AML-193 (cell line): ENCODE data around the gene PDE8A.
"Not testable (repeated sequence)": the region's sequence is repeated elsewhere in the genome, so short reads cannot be mapped to it uniquely, and the experiment has no call there.

ENCODE experiments used
- DNase-seq, 2 experiments: peaks; one replicate each; lab custom pipeline; 2025; lab: John Stamatoyannopoulos, UW

Gene PDE8A

DNA sequence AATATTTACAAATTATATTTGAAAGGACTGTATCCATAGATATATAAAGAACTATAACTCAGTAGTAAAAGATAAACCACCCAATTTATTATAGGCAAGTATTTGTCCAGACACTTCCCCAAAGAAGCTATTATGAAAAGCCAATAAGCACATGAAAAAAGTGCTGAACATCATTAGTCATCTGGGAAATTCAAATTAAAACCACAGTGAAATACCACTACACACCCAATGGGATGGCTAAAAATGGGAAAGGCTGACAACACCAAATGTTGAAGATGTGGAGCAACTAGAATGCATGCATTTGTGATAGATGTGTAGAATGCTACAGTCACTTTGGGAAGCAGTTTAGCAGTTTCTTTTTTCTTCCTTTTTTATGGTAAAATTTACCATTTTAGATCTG is 147.0 kb downstream of the PDE8A start:
- DNase-seq = no peak

DNA sequence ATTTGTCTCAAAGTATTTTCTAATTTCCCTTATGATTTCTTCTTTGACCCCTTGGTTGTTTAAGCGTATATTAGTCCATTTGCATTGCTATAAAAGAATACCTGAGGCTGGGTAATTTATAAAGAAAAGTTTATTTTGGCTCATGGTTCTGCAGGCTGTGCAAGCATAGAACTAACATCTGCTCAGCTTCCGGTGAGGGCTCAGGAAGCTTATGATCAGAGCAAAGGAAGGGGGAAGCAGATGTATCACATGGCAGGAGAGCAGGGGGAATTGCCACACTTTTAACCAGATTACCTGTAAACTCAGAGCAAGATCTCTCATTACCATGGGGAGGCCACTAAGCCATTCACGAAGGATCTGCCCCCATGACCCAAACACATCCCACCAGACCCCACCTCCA is 148.2 kb downstream of the PDE8A start:
- DNase-seq = no peak

DNA sequence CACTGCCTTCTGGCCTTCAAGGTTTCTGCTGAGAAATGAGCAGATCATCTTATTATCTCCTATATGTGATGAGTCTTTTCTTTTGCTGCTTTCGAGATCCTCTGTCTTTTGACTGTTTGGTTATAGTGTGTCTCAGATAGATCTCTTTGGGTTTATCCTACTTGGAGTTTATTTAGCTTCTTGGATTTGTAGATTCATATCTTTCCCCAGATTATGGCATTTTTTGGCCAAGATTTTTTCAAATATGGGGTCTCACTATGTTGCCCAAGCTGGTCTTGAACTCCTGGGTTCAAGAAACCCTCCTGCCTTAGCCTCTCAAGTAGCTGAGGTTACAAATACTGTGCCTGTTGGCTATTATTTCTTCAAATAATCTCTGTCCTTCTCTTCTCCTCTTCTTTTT is 150.3 kb downstream of the PDE8A start:
- DNase-seq = no peak

DNA sequence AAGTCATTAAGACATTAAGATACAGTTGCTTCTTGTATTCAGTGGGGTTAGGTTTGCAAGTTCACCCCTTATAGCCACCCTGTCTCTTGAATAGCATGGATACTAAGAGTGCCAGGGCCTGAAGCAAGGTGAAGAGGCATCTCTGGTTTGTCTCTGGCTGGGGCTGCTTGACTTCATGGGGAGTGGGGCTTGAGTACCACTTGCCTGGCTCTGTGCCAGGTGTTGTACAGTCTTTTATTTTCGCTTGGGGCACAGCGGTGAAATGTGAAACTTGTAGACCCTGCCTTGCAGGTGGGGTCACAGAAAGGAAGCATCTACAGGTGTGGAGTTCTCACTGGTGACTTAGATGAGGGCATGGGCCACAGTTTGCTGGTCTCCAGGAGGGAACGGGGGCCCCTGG is 152.1 kb downstream of the PDE8A start:
- no peak for DNase-seq

DNA sequence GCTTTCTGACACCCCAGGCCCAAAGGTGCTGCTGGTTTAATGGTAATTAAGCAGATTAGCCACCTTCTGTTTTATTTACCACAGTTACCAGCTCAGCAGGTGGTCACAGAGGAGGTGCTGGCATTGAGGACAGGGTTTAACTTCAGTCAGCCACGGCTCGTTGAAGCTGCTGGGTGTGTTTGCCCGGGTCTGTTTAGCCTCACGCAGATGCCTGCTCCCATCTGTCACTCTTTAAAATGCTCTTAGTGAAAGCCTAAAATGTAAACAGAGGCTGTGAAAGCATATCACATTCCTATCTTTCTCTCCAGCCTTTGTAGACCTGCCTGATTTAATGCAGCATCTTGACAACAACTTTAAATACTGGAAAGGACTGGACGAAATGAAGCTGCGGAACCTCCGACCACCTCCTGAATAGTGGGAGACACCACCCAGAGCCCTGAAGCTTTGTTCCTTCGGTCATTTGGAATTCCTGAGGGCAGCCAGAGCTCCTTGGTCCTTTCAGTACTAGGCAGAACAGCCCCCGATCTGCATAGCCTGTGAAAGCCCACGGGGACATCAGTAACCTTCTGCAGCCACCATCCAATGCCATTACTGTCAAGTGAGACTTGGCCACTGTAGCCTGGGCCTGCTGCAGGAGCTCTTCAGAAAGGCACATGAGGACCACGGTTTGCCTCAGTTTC is 156.0 kb downstream of the PDE8A start:
- no peak for DNase-seq

DNA sequence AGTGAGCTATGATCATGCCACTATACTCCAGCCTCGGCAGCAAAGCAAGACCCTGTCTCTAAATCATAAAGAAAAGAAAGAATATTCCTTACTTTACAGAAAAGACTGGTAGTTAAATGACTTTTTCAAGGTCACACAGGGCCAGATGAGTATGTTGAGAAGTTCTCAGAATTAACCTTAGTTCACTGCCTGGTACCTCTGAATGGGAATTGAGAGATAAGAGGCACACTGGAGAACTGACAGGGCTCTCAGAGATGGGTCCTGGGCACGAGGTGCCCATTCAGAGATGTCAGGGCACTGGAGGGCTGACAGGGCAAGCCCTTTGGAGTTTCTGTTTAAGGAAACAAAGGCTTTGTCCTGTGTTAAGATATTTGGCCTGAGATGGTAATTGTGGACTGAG is 157.7 kb downstream of the PDE8A start:
- no peak for DNase-seq

DNA sequence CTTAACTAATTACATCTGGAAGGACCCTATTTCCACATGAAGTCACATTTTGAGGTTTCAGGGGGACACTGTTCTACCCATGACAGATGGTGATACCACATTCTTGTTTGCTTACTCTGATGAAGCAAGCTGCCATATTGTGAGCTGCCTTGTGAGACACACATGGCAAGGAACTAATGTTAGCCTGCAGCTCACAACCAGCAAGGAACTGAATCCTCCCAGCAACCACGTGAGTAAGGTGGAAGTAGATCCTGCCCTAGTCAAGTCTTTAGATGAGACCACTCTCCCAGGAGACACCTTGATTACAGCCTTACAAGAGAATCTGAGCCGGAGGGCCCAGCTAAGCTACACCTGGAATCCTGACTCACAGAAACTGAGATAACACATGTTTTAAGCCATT is 160.1 kb downstream of the PDE8A start:
- DNase-seq = no peak

DNA sequence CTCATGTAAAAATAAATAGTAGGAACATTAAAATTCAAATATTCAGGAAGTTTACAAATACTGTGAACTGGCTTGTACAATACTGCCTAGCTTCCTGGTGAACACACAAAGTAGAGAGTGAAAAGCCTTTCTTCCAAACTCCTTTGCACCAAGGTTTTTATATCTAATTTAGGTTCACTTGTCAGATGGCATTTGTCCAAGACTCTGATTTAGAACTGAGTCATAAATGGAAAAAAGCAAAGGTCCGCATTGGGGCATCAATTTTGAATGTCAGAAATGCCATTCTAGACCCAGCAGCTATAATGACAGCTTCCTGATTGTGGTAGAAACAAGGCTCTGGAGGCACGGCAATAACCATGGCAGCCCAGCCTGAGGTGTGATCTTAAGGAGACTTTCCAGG is 160.7 kb downstream of the PDE8A start:
- no peak for DNase-seq

DNA sequence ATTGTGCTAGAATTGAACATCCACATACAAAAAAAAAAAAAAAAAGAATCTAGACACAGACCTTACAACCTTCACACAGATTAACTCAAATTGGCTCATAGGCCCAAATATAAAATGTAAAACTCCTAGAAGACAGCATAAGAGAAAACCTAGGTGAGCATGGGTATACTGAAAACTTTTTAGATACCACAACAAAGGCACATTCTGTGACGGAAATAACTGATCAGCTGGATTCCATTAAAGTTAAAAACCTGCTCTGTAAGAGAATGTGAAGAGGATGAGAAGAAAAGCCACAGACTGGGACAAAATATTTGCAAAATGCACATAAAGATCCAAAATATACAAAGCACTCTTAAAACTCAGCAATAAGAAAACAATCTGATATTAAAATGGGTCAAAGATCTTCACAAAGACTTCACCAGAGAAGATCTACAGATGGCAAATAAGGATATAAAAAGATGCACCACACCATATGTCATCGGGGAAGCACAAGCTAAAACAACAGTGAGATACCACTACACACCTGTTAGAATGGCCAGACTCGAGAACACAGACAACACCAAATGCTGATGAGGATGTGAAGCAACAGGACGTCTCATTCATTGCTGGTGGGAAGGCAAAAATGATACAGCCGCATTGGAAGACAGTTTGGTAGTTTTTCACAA is 167.9 kb downstream of the PDE8A start:
- no peak for DNase-seq

DNA sequence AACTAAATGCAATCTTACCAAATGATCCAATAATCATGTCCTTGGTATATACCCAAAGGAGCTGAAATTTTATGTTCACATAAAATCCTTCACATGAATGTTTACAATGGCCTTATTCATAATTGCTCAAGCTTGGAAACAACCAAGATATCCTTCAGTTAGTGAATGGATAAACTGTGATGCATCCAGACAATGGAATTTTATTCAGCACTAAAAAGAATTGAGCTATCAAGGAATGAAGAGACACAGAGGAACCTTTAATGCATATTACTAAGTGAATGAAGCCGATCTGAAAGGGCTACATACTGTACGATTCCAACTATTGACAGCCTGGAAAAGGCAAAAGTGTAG is 168.4 kb downstream of the PDE8A start:
- no peak for DNase-seq

DNA sequence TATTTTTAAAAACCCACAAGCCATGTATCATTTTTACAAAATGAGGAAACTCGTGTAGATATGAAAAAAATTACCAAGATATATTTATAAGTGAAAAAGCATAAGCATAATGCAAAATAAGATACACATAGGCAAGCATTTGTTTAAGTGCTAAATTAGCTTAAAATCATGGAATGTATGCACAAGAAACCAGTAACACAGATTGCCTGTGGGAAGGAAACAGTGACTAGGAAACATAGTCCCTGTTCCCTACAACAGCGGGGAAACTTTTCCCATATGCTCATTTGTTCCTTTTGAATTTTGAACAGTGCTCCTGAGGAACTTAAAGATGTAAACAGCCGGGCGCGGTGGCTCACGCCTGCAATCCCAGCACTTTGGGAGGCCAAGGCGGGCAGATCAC is 169.5 kb downstream of the PDE8A start:
- DNase-seq = no peak

DNA sequence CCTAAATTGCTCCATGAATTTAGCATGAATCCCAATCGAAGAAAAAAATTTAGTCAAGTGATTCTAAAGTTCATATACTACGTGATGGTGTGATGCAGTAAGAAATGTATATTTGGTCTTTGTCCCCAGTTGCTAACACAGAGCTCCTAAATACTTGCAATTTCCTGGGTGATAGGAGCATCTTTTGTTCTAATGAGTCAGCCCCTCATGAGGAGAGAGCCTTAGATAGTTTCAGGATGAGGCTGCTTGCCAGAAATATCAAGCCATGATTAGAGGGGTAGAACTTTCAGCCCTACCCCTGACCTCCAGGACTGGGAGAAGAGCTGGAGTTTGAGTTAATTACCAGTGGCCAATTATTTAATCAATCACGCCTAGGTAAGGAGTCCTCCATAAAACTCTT is 170.2 kb downstream of the PDE8A start:
- DNase-seq = no peak

DNA sequence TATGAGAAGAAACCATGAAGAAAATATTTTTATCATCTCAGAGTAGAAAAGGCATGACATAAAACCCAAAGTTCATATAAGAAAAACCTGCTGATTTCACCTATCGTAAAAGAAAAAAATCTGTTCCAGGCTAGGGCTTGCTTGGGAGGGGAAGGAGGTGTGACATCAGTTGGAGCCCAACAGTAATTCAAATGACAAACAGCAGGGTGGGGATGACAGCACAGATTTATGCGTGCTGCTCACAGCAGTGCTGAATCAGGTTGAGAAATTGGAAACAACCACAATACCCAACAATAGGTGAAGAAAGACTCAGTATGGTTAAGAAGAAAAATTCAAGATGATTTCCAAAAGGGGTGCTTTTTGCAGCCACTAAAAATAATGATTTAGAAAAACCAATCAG is 172.4 kb downstream of the PDE8A start:
- DNase-seq = no peak

DNA sequence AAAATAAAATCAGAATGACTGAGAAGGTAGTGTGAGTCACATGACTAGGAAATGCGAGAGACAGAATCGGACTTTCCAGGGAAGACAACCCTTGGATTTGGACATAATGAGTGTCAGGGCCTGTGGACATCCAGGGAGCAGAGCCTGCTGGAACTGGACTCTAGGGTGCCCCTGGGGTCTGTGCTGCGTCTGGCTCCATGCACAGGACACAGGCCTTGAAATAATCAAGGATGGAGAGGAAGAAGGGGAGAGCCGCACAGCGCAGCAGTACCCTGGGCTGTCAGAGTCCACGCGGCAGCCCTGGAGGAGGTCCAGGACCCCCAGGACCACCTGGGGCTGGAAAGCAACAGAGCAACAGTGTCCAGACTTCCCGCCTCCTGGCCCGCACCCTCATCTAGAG is 173.7 kb downstream of the PDE8A start:
- DNase-seq = no peak

DNA sequence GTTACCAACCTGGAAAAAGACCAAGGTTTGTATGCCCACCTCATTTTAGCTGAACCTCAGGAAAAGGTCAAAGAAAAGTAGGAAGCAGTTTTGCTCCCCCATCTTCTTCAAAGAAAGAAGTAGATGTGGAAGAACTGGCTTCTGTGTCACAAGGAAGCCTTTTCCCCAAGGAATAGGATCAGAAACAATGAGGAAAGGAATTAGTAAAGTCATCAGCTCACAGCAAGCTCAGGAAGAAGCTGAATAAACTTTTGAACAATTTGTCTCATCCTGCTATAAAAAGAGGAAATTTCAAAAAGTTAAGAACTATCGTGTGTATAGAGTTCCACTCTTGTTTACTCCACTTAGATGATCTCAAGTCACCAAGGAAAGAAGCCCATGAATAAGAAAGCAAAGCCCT is 174.2 kb downstream of the PDE8A start:
- no peak for DNase-seq

DNA sequence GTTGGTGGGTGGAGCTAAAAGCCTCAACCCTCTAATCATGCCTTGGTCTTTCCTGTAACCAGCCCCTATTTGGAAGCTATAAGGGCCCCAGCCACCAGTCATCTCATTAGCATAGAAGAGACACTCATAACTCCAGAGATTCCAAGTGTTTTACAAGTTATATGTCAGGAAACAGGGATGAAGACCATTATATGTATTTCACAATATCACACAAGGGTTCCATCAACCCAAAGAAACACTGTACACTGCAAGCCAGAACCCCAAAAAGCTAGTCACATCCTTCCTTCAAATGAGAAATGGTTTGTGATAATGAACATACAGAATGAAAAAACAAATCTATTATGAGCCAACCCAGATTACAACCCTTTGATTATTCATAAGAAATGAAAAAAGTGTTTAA is 175.7 kb downstream of the PDE8A start:
- DNase-seq = no peak

DNA sequence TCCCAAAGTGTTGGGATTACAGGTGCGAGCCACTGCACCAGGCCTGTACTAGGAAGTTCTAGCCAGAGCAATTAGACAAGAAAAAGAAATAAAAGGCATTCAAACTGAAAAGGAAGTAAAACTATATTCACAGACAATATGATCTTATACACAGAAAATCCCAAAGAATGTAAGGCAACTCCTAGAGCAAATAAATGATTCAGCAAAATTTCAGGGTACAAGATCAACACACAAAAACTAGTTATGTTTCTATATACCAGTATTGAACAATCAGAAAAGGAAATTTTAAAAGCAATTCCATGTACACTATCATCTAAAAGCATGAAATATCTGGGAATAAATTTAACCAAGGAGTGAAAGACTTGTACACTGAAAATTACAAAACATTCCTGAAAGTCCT is 180.6 kb downstream of the PDE8A start:
- no peak for DNase-seq

DNA sequence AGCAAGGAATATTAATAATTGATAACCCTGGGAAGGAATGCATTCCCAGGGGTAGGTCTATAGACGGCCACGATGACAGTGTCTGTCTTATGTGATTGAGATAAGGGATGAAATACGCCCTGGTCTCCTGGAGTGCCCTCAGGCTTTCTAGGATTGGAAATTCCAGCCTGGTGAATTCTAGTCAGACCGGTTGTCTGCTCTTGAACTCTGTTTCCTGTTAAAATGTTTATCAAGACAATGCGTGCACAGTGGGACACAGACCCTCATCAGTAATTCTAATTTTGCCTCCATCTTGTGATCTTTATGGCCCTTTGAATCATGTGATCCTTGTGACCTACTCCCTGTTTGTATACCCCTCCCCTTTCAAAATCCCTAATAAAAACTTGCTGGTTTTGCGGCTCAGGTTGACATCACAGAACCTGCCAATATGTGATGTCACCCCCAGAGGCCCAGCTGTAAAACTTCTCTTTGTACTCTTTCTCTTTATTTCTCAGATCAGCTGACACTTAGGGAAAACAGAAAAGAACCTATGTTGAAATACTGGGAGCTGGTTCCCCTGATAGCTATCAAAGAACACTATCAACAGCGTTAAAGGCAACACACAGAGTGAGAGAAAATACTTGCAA is 183.3 kb downstream of the PDE8A start:
- DNase-seq = no peak

DNA sequence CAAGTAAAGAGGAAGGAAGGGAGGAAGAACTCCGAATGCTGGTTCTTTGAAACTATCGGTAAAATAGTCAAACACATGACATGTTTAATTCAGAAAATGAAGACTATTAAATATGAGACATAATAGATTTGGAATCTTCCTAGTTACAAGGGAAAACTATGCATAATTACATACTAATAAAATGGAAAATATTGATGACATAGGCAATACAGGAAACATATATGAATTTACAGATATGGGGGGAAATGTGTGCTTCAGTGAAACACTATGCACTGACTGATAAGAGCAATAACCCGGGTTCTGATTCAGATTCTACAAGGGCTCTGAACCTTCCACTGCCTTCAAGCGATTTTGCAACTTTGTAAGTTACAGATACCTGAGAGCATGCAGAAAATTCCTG is 185.9 kb downstream of the PDE8A start:
- no peak for DNase-seq

DNA sequence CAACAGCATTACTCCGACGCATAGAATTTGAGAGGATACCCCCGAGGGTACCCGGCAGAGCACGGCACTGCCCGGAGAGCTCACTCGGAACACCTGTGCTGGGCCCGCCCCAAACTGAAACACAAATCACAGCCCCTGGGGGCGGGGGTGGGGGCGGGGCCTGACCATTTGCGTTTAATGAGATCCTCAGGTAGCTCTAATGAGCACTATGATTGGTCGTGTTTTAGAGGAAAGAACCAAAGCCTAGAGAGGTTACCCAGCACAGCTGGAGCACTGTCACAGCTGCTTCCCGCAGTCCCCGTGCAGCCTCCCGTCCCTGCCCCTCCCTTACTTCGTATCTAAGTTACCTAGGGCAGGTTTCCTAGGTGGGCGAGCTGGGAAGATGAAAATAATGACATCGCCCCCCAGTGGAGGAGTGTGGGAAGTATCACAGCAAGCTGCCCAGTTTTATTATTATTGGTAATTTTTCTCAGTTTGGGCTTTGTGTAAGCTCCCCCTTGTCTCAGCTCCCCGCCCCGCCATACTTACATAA is 187.1 kb downstream of the PDE8A start:
- peak in 1 of 2 experiments; percentile 2 for DNase-seq

DNA sequence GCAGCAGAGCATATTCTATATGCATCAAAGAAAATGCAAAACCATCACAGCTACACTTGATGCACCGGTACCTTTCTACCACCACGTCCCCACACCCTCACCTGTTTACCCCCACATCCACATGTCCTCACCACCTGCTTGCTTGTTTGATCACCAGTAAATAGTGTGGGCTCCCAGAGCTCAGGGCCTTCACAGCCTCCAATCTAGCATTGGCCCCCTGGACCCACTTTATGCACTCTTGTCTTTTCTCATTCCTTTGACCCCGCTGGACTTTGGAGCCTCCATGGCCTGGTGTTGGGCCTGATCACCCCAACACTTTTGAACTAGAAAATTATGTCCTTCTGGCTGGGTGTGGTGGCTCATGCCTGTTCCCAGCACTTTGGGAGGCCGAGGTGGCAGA is 190.1 kb downstream of the PDE8A start:
- no peak for DNase-seq

DNA sequence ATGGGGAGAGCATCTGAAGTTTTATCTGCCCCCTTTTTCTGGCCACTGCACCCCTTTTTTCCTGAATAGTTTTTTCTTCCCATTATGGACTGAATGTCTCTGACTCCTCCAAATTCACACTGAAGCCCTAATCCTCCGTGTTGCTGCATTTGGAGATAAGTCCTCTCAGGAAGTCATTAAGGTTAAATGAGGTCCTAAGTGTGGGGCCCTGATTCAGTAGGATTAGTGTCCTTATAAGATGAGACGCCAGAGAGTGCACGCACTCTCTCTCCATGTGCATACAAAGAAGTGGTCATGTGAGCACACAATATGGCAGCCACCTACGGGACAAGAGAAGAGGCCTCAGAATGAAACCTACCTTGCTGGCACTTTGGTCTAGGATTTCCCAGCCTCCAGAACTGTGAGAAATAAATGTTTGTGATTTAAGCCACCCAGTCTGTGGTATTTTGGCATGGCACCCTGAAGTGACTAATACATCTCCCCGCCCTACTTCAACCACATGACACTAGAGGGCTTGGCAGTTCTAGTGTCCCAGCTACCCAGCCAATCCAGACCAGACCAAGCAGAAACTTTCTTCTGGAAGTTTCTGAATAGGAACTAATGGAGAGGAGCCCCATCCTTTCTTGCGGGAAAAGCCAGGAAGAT is 191.3 kb downstream of the PDE8A start:
- DNase-seq = no peak

DNA sequence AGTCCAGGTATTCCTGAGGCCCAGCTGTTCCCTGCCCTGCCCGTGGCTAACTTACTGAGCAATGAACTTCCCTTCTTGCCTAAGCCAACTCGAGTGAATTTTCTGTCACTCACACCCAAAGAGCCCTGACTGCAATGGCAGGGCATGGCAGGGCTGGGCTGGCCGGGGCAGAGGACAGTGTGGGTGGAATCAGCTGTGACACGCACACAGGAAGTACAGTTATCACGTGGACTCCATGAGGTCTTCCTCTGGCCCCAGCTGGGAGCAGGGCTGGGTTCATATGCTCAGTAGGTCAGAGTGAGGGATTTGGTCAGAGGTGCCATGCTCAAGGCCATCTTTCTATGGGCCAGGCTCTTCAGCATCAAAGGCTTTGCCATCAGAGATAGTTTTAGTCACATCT is 192.0 kb downstream of the PDE8A start:
- DNase-seq = not testable (repeated sequence)
